WI38 (cell line): ENCODE data around the gene HHAT.

Experiments used
- H3K4me3 ChIP-seq: 2 replicates; pipeline ENCODE4 v1.5.1; 2011; ENCODE audit warnings: low read depth, mild to moderate bottlenecking, control low read depth, low read length
- CTCF ChIP-seq: IDR thresholded peaks from 2 replicates; pipeline ENCODE4 v1.5.1; 2012; ENCODE audit warnings: low read depth, mild to moderate bottlenecking, control low read depth, low read length

The HHAT gene

GRCh38 chr1:210663730-210664573, 335.2 kb downstream of the HHAT start:
- TF ChIP-seq CTCF = no peak
- H3K4me3 ChIP-seq = no peak overlapping the region

- no peak for TF ChIP-seq CTCF
- no peak overlapping the region for H3K4me3 ChIP-seq
Measured at GRCh38 chr1:210669951-210670350, 341.2 kb downstream of the HHAT start.

GRCh38 chr1:210674151-210674550, 345.4 kb downstream of the HHAT start:
- TF ChIP-seq CTCF = no peak
- H3K4me3 ChIP-seq = no peak overlapping the region

- no peak overlapping the region for H3K4me3 ChIP-seq
- no peak for TF ChIP-seq CTCF
Measured at GRCh38 chr1:210676539-210676938, 347.8 kb downstream of the HHAT start.

GRCh38 chr1:210677533-210677932, 348.8 kb downstream of the HHAT start:
- H3K4me3 ChIP-seq = no peak overlapping the region
- no peak for TF ChIP-seq CTCF

GRCh38 chr1:210678306-210678705, 349.6 kb downstream of the HHAT start:
- TF ChIP-seq CTCF = no peak
- H3K4me3 ChIP-seq = no peak overlapping the region

GRCh38 chr1:210681158-210681557, 352.5 kb downstream of the HHAT start:
- no peak for TF ChIP-seq CTCF

More at GRCh38 chr1:210681158-210681557, 352.5 kb downstream of the HHAT start:
- no peak overlapping the region for H3K4me3 ChIP-seq
